Left kidney (tissue), 8 donors: ENCODE data around the gene PODN. TPM values are rescaled to one million over a fixed set of nuclear protein-coding genes. Genes with fewer than 3 reads are reported as not detected.

Experiments
- DNase-seq: peaks from one replicate; pipeline ENCODE4 v3.0.0-alpha.2; 2013
- long read RNA-seq, 8 donors: transcript quantifications; one replicate each; lab custom pipeline, GENCODE V29; 2026
- polyA plus RNA-seq: library from polyadenylated mRNA; unstranded; fragments of 120-200 nt; gene quantifications from one replicate; pipeline ENCODE4 v1.2.1, GENCODE V29; 2013; ENCODE audit not compliant: insufficient read length

PODN gene
- polyA plus RNA-seq: 2.0 TPM
- long read RNA-seq, donor 1: 0 reads
- long read RNA-seq, donor 2: 0 reads
- long read RNA-seq, donor 3: 0 reads
- long read RNA-seq, donor 4: 0 reads
- long read RNA-seq, donor 5: 0 reads
- long read RNA-seq, donor 6: 0 reads
- long read RNA-seq, donor 7: 0 reads
- long read RNA-seq, donor 8, partial matches to known transcripts: 0 of 1 reads
- long read RNA-seq, donor 8, other reads (novel, unspliced or antisense): 0 of 1 reads

- no peak for DNase-seq
These were observed at the start of gene PODN for GRCh38 chr1:53061859-53062707. PODN (plus strand) TSS chr1:53062213; CDS start chr1:53069856, 7,643 bp downstream.

- peak; percentile 84 for DNase-seq
These were observed 47.1 kb upstream of the PODN start for GRCh38 chr1:53014791-53015507.

- no peak for DNase-seq
These were observed 46.5 kb upstream of the PODN start for GRCh38 chr1:53015508-53015860.

GRCh38 chr1:53016705-53017104, 45.3 kb upstream of the PODN start:
- DNase-seq: no peak

- DNase-seq: no peak
These were observed 41.4 kb upstream of the PODN start for GRCh38 chr1:53020588-53020987.

GRCh38 chr1:53022179-53022578, 39.8 kb upstream of the PODN start:
- no peak for DNase-seq

- DNase-seq: no peak
These were observed 38.5 kb upstream of the PODN start for GRCh38 chr1:53023546-53023945.

- DNase-seq: no peak
These were observed 37.9 kb upstream of the PODN start for GRCh38 chr1:53024117-53024516.

GRCh38 chr1:53025034-53025768, 36.8 kb upstream of the PODN start:
- DNase-seq: peak; percentile 55

- no peak for DNase-seq
These were observed 36.3 kb upstream of the PODN start for GRCh38 chr1:53025769-53026112.

GRCh38 chr1:53026254-53026653, 35.8 kb upstream of the PODN start:
- DNase-seq: no peak

- no peak for DNase-seq
These were observed 30.3 kb upstream of the PODN start for GRCh38 chr1:53031732-53032131.

- no peak for DNase-seq
These were observed 24.9 kb upstream of the PODN start for GRCh38 chr1:53037159-53037558.

GRCh38 chr1:53038566-53038965, 23.4 kb upstream of the PODN start:
- no peak for DNase-seq

GRCh38 chr1:53043271-53043670, 18.7 kb upstream of the PODN start:
- no peak for DNase-seq

- no peak for DNase-seq
These were observed 17.1 kb upstream of the PODN start for GRCh38 chr1:53044926-53045325.

- no peak for DNase-seq
These were observed 15.1 kb upstream of the PODN start for GRCh38 chr1:53046930-53047329.

GRCh38 chr1:53047737-53048736, 14.0 kb upstream of the PODN start:
- no peak for DNase-seq

- no peak for DNase-seq
These were observed 12.9 kb upstream of the PODN start for GRCh38 chr1:53048960-53049573.

GRCh38 chr1:53049574-53049967, 12.4 kb upstream of the PODN start:
- DNase-seq: no peak

GRCh38 chr1:53050310-53050709, 11.7 kb upstream of the PODN start:
- no peak for DNase-seq
